ENCODE data around the gene KRTAP10-10.
"Not testable (repeated sequence)": the region's sequence is repeated elsewhere in the genome, so short reads cannot be mapped to it uniquely, and the experiment has no call there.

KRTAP10-10 gene

GRCh38 chr21:44603109-44603875, 33.9 kb upstream of the KRTAP10-10 start:
- no peak for DNase-seq

- DNase-seq = no peak
Observed at GRCh38 chr21:44603911-44604310, 33.2 kb upstream of the KRTAP10-10 start.

- DNase-seq = no peak
Observed at GRCh38 chr21:44606495-44606894, 30.7 kb upstream of the KRTAP10-10 start.

- no peak for DNase-seq
Observed at GRCh38 chr21:44609193-44609592, 28.0 kb upstream of the KRTAP10-10 start.

- DNase-seq = not testable (repeated sequence)
Observed at GRCh38 chr21:44610157-44610843, 26.9 kb upstream of the KRTAP10-10 start.

- no peak for DNase-seq
Observed at GRCh38 chr21:44611551-44611950, 25.6 kb upstream of the KRTAP10-10 start.

- no peak for DNase-seq
Observed at GRCh38 chr21:44612029-44612486, 25.1 kb upstream of the KRTAP10-10 start, which contains the start of gene KRTAP10-8. Gene KRTAP10-8, plus strand, starts transcription at chr21:44612079. Its CDS starts 22 bp downstream, at chr21:44612101.

GRCh38 chr21:44612669-44613229, 24.4 kb upstream of the KRTAP10-10 start:
- DNase-seq = no peak

- no peak for DNase-seq
Observed at GRCh38 chr21:44613386-44614155, 23.6 kb upstream of the KRTAP10-10 start.

- DNase-seq = no peak
Observed at GRCh38 chr21:44614161-44614631, 23.0 kb upstream of the KRTAP10-10 start.

GRCh38 chr21:44614961-44615391, 22.2 kb upstream of the KRTAP10-10 start:
- no peak for DNase-seq

GRCh38 chr21:44615466-44615865, 21.7 kb upstream of the KRTAP10-10 start:
- DNase-seq = no peak

GRCh38 chr21:44615911-44616590, 21.1 kb upstream of the KRTAP10-10 start:
- DNase-seq = no peak

- no peak for DNase-seq
Observed at GRCh38 chr21:44616591-44616926, 20.6 kb upstream of the KRTAP10-10 start.

- no peak for DNase-seq
Observed at GRCh38 chr21:44617071-44617501, 20.1 kb upstream of the KRTAP10-10 start.

- DNase-seq = no peak
Observed at GRCh38 chr21:44618504-44618903, 18.7 kb upstream of the KRTAP10-10 start.

- DNase-seq = peak; percentile 48
Observed at GRCh38 chr21:44618909-44619308, 18.2 kb upstream of the KRTAP10-10 start.

- no peak for DNase-seq
Observed at GRCh38 chr21:44619886-44620285, 17.3 kb upstream of the KRTAP10-10 start.

- no peak for DNase-seq
Observed at GRCh38 chr21:44623575-44623974, 13.6 kb upstream of the KRTAP10-10 start.

GRCh38 chr21:44625756-44626155, 11.4 kb upstream of the KRTAP10-10 start:
- DNase-seq = no peak

GRCh38 chr21:44626262-44626661, 10.9 kb upstream of the KRTAP10-10 start:
- no peak for DNase-seq

GRCh38 chr21:44626673-44627143, 10.4 kb upstream of the KRTAP10-10 start, which contains the start of gene KRTAP10-9:
Gene KRTAP10-9, plus strand, starts transcription at chr21:44627093. Its CDS starts 79 bp downstream, at chr21:44627172.
- no peak for DNase-seq
